SK-N-SH (cell line): ENCODE results near the gene BUB3. TPM values are rescaled to one million over a fixed set of nuclear protein-coding genes. Genes with fewer than 3 reads are reported as not detected.

Experiments
- CTCF ChIA-PET: fragments of 300-600, 350-600 bp; formaldehyde crosslinking; extraction: SDS; loops from one replicate; lab custom pipeline; 2021; lab: Yijun Ruan, JAX
- POLR2A ChIA-PET: fragments of 350-600 bp; sonication (Branson Sonifier 250); formaldehyde crosslinking; extraction: SDS; loops from one replicate; lab custom pipeline; 2020; ENCODE audit warnings: antibody characterized with exemption, inconsistent platforms; lab: Yijun Ruan, JAX
- DNase-seq: peaks from one replicate; pipeline ENCODE4 v3.0.0; 2012
- H2AFZ ChIP-seq: fragments of 200-600 bp; sonication (generic); 2 replicates; pipeline ENCODE4 v1.8.1; 2016; ENCODE audit warnings: antibody characterized with exemption, mild to moderate bottlenecking, low read depth
- H3F3A ChIP-seq: fragments of 200-600 bp; sonication (generic); replicated peaks from 2 replicates; pipeline ENCODE3; 2016; ENCODE audit warnings: antibody characterized with exemption, mild to moderate bottlenecking; ENCODE audit not compliant: insufficient read depth
- H3K27ac ChIP-seq, 2 experiments: fragments of 200-500 bp in 1 of 2; fragments of 200-600 bp in 1 of 2; sonication (Bioruptor generic) in 1 of 2; sonication (generic), shearing (Covaris generic) in 1 of 2; 2 replicates each; pipeline versions ENCODE4 v1.5.1 to v1.6.1; 2014 to 2016; ENCODE audit warnings: low read depth in 2 of 2, inconsistent platforms in 1 of 2, low read length in 1 of 2, mild to moderate bottlenecking in 1 of 2, mixed read lengths in 1 of 2
- H3K27me3 ChIP-seq: fragments of 200-600 bp; sonication (generic), shearing (Covaris generic); 2 replicates; pipeline ENCODE4 v1.6.1; 2016; ENCODE audit warnings: mixed run types; ENCODE audit not compliant: insufficient read depth
- H3K36me3 ChIP-seq, 2 experiments: fragments of 200-500 bp in 1 of 2; fragments of 200-600 bp in 1 of 2; sonication (Bioruptor generic) in 1 of 2; sonication (generic) in 1 of 2; replicated peaks in 1 of 2; 2 replicates each; pipeline versions ENCODE3 to v1.5.1; 2014 to 2016; ENCODE audit warnings: low read length in 1 of 2, mild to moderate bottlenecking in 1 of 2; ENCODE audit not compliant: insufficient read depth in 2 of 2, control insufficient read depth in 1 of 2
- H3K4me1 ChIP-seq, 2 experiments: fragments of 200-500 bp in 1 of 2; fragments of 200-600 bp in 1 of 2; sonication (Bioruptor generic) in 1 of 2; sonication (generic), shearing (Covaris generic) in 1 of 2; 2 replicates each; pipeline versions ENCODE4 v1.5.1 to v1.6.1; 2014 to 2016; ENCODE audit warnings: low read depth in 1 of 2, low read length in 1 of 2, mixed run types in 1 of 2; ENCODE audit not compliant: insufficient read depth in 2 of 2, control insufficient read depth in 1 of 2
- H3K4me2 ChIP-seq: fragments of 200-600 bp; sonication (generic), shearing (Covaris generic); 2 replicates; pipeline ENCODE4 v1.6.1; 2017; ENCODE audit warnings: mixed run types
- H3K4me3 ChIP-seq, 2 experiments: fragments of 200-500 bp in 1 of 2; fragments of 200-600 bp in 1 of 2; sonication (Bioruptor generic) in 1 of 2; sonication (generic), shearing (Covaris generic) in 1 of 2; 2 replicates each; pipeline versions ENCODE4 v1.5.1 to v1.8.1; 2014 to 2016; ENCODE audit warnings: low read depth in 2 of 2, inconsistent platforms in 1 of 2, low read length in 1 of 2, mild to moderate bottlenecking in 1 of 2, mixed read lengths in 1 of 2, moderate library complexity in 1 of 2
- H3K79me2 ChIP-seq: fragments of 200-600 bp; sonication (generic); 2 replicates; pipeline ENCODE4 v1.8.1; 2017; ENCODE audit warnings: mild to moderate bottlenecking; ENCODE audit not compliant: insufficient read depth
- H3K9ac ChIP-seq: fragments of 200-600 bp; sonication (generic); 2 replicates; pipeline ENCODE4 v1.6.1; 2017; ENCODE audit warnings: mixed run types
- H3K9me2 ChIP-seq: fragments of 200-600 bp; sonication (generic); 2 replicates; pipeline ENCODE4 v1.6.1; 2017; ENCODE audit warnings: mixed run types
- H3K9me3 ChIP-seq: fragments of 200-600 bp; sonication (generic); 2 replicates; pipeline ENCODE4 v1.6.1; 2017; ENCODE audit warnings: mixed run types, mild to moderate bottlenecking, moderate library complexity
- H4K20me1 ChIP-seq: fragments of 200-600 bp; sonication (generic); 2 replicates; pipeline ENCODE4 v1.6.1; 2017; ENCODE audit warnings: mild to moderate bottlenecking, mixed run types; ENCODE audit not compliant: insufficient read depth
- CHD2 ChIP-seq: fragments of 150-350 bp; IDR thresholded peaks from 2 replicates; pipeline ENCODE4 v1.6.1; 2018; ENCODE audit warnings: low read length; ENCODE audit not compliant: partially characterized antibody
- CTCF ChIP-seq: fragments of 200-600 bp; sonication (generic); IDR thresholded peaks from 2 replicates; pipeline ENCODE4 v1.6.1; 2017; ENCODE audit warnings: antibody characterized with exemption, mild to moderate bottlenecking, moderate library complexity
- FOSL2 ChIP-seq: IDR thresholded peaks from 2 replicates; pipeline ENCODE4 v1.4.0; 2012; ENCODE audit warnings: low read depth, mild to moderate bottlenecking, moderate library complexity, borderline replicate concordance
- FOXJ3 ChIP-seq: sonication (generic); formaldehyde crosslinking; IDR thresholded peaks from 2 replicates; pipeline ENCODE4 v1.5.1; 2020; ENCODE audit warnings: mild to moderate bottlenecking, missing genetic modification reagents
- GATA2 ChIP-seq: sonication (generic); formaldehyde crosslinking; IDR thresholded peaks from 2 replicates; pipeline ENCODE4 v1.5.0; 2020; ENCODE audit warnings: mild to moderate bottlenecking, missing genetic modification reagents
- MAX ChIP-seq: IDR thresholded peaks from 2 replicates; pipeline ENCODE4 v1.4.0; 2012; ENCODE audit warnings: low read depth
- MEF2A ChIP-seq: IDR thresholded peaks from 2 replicates; pipeline ENCODE4 v1.4.0; 2012; ENCODE audit warnings: low read depth, borderline replicate concordance
- MXI1 ChIP-seq: IDR thresholded peaks from 2 replicates; pipeline ENCODE4 v1.6.1; 2012; ENCODE audit warnings: mild to moderate bottlenecking, low read depth, low read length, improper control_type of control experiment
- NFIC ChIP-seq: IDR thresholded peaks from 2 replicates; pipeline ENCODE4 v1.4.0; 2012; ENCODE audit warnings: borderline replicate concordance
- NRF1 ChIP-seq: IDR thresholded peaks from 2 replicates; pipeline ENCODE4 v1.6.1; 2012; ENCODE audit warnings: low read depth, mild to moderate bottlenecking, low read length
- RAD21 ChIP-seq: IDR thresholded peaks from 2 replicates; pipeline ENCODE4 v1.6.1; 2012; ENCODE audit warnings: mild to moderate bottlenecking, low read length
- RCOR1 ChIP-seq: fragments of 150-350 bp; IDR thresholded peaks from 2 replicates; pipeline ENCODE4 v1.6.1; 2017; ENCODE audit warnings: antibody characterized with exemption, low read length
- RXRA ChIP-seq: IDR thresholded peaks from 2 replicates; pipeline ENCODE4 v1.4.0; 2012; ENCODE audit warnings: low read depth, mild to moderate bottlenecking, borderline replicate concordance
- SIN3A ChIP-seq: IDR thresholded peaks from 2 replicates; pipeline ENCODE4 v1.6.1; 2012; ENCODE audit warnings: low read depth, mild to moderate bottlenecking, low read length, moderate library complexity, borderline replicate concordance
- USF1 ChIP-seq: IDR thresholded peaks from 2 replicates; pipeline ENCODE4 v1.4.0; 2012; ENCODE audit warnings: low read depth, borderline replicate concordance
- ZBTB33 ChIP-seq: IDR thresholded peaks from 2 replicates; pipeline ENCODE4 v1.4.0; 2012; ENCODE audit warnings: low read depth, borderline replicate concordance
- WGBS: methylation state at CpG from one replicate; pipeline ENCODE4 v1.1.6; 2017; ENCODE audit warnings: low lambda C conversion rate; 5-methylcytosine and 5-hydroxymethylcytosine counted together
- polyA plus RNA-seq, 3 experiments: library from polyadenylated mRNA; depleted of rRNA; stranded (reverse); fragments of >200 nt; gene quantifications; 2 replicates each; pipeline ENCODE4 v1.2.3, GENCODE V29; 2012
- TF ChIP-seq, protein P1 (sequence below): fragments of 150-350 bp; IDR thresholded peaks from 2 replicates; pipeline ENCODE4 v1.6.1; 2017; ENCODE audit warnings: antibody characterized with exemption, low read length, low read depth, borderline replicate concordance
- TF ChIP-seq, protein P2 (sequence below): IDR thresholded peaks from 2 replicates; pipeline ENCODE4; 2012

Gene BUB3
- polyA plus RNA-seq, 1 of the 3 experiments (the other 2 are of a cell fraction): 202 TPM

GRCh38 chr10:123141791-123142700 is 12.2 kb upstream of the BUB3 start:
- no peaks in the 10 kb centered on the region for H3K36me3 ChIP-seq
- H3K79me2 ChIP-seq: no peaks in the 10 kb centered on the region
- H3K9me3 ChIP-seq: no peaks in the 10 kb centered on the region
- H3F3A ChIP-seq: no peaks in the 10 kb centered on the region
- H3K9ac ChIP-seq: no peak overlapping the region
- ChIA-PET CTCF (interaction anchor here (0.7 to 4.9 kb wide), 8 partner anchors 9 to 365 kb away, joined by 3 to 51 read pairs (median 4); no protein-coding TSS in a partner anchor), POLR2A (no interaction called here)
- 39% methylated on average over 26 of the region's 38 CpGs for WGBS
- TF ChIP-seq NRF1 (no peak), RXRA (no peak), GATA2 (CRISPR knock-in tag) (no peak), ZBTB33 (no peak), RCOR1 (no peak), RAD21 (no peak), CHD2 (no peak), CTCF (no peak), MXI1 (no peak), SIN3A (no peak), USF1 (no peak), MAX (no peak), NFIC (no peak), FOXJ3 (no peak), FOSL2 (no peak), MEF2A (no peak)
- TF ChIP-seq, protein P1, sequence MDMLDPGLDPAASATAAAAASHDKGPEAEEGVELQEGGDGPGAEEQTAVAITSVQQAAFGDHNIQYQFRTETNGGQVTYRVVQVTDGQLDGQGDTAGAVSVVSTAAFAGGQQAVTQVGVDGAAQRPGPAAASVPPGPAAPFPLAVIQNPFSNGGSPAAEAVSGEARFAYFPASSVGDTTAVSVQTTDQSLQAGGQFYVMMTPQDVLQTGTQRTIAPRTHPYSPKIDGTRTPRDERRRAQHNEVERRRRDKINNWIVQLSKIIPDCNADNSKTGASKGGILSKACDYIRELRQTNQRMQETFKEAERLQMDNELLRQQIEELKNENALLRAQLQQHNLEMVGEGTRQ: no peak
- TF ChIP-seq, protein P2, sequence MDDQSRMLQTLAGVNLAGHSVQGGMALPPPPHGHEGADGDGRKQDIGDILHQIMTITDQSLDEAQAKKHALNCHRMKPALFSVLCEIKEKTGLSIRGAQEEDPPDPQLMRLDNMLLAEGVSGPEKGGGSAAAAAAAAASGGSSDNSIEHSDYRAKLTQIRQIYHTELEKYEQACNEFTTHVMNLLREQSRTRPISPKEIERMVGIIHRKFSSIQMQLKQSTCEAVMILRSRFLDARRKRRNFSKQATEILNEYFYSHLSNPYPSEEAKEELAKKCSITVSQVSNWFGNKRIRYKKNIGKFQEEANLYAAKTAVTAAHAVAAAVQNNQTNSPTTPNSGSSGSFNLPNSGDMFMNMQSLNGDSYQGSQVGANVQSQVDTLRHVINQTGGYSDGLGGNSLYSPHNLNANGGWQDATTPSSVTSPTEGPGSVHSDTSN: no peak
- no peaks in the 10 kb centered on the region for H3K9me2 ChIP-seq
- H3K4me2 ChIP-seq: no peak overlapping the region
- H3K4me3 ChIP-seq: no peak overlapping the region
- no peak for DNase-seq
- 0 out of 2 replicates have a peak, but pooled peaks cover 4% of the 10 kb centered on the region for H4K20me1 ChIP-seq
- H3K4me1 ChIP-seq: peaks cover 0 to 9% of the 10 kb centered on the region in 2 experiments; a peak in 1 of 4 replicates
- no peak overlapping the region for H2AFZ ChIP-seq
- H3K27me3 ChIP-seq: peaks cover 99% of the 10 kb centered on the region
- H3K27ac ChIP-seq: no peak overlapping the region
